Gastroesophageal sphincter (tissue), 3 donors: ENCODE data around the gene TCL1A.

Experiments used
- POLR2A ChIP-seq, 2 donors: fragments of 450-650 bp; IDR thresholded peaks; one replicate each; pipeline ENCODE4 v1.6.1; 2017; ENCODE audit warnings: antibody characterized with exemption in 2 of 2, mild to moderate bottlenecking in 2 of 2, moderate library complexity in 1 of 2
- TF ChIP-seq, protein P1 (sequence below), 4 experiments: fragments of 200-600 bp in 2 of 4; fragments of 450-650 bp in 2 of 4; sonication (generic) in 1 of 4; IDR thresholded peaks; one replicate each; pipeline ENCODE4 v1.5.1; 2017 to 2019; ENCODE audit warnings: antibody characterized with exemption in 4 of 4, mild to moderate bottlenecking in 2 of 4, moderate library complexity in 2 of 4

DNA sequence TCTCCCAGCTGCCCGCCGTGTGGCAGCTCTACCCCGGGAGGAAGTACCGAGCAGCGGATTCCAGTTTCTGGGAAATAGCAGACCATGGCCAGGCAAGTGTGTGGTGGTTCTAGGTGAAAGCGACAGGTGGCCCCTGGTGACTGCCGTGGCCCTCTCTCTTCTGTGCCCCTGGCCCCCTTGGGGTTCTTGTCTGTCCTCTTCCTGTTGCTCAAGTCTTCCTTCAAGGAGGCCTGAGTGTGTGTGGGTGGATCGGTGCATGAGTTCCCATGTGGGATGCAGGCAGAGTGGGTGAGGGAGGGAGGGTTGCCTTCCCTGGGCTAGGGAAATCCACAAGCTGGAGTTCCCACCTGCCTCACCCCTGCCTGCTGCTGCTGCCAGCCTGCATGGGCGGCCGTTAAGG, 23.1 kb downstream of the TCL1A start:
- TF ChIP-seq, protein P1, sequence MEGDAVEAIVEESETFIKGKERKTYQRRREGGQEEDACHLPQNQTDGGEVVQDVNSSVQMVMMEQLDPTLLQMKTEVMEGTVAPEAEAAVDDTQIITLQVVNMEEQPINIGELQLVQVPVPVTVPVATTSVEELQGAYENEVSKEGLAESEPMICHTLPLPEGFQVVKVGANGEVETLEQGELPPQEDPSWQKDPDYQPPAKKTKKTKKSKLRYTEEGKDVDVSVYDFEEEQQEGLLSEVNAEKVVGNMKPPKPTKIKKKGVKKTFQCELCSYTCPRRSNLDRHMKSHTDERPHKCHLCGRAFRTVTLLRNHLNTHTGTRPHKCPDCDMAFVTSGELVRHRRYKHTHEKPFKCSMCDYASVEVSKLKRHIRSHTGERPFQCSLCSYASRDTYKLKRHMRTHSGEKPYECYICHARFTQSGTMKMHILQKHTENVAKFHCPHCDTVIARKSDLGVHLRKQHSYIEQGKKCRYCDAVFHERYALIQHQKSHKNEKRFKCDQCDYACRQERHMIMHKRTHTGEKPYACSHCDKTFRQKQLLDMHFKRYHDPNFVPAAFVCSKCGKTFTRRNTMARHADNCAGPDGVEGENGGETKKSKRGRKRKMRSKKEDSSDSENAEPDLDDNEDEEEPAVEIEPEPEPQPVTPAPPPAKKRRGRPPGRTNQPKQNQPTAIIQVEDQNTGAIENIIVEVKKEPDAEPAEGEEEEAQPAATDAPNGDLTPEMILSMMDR (IDR thresholded peaks at IDR 0.05), result no peak
- no peak for TF ChIP-seq POLR2A (IDR thresholded peaks at IDR 0.05)
